ENCODE results near the gene RPL10. TPM values are rescaled to one million over a fixed set of nuclear protein-coding genes. Genes with fewer than 3 reads are reported as not detected.

The RPL10 gene
- total and polyA plus RNA-seq, 7 experiments from 2014 or later = 2,926 to 7,439 (median 5,067) TPM

DNA sequence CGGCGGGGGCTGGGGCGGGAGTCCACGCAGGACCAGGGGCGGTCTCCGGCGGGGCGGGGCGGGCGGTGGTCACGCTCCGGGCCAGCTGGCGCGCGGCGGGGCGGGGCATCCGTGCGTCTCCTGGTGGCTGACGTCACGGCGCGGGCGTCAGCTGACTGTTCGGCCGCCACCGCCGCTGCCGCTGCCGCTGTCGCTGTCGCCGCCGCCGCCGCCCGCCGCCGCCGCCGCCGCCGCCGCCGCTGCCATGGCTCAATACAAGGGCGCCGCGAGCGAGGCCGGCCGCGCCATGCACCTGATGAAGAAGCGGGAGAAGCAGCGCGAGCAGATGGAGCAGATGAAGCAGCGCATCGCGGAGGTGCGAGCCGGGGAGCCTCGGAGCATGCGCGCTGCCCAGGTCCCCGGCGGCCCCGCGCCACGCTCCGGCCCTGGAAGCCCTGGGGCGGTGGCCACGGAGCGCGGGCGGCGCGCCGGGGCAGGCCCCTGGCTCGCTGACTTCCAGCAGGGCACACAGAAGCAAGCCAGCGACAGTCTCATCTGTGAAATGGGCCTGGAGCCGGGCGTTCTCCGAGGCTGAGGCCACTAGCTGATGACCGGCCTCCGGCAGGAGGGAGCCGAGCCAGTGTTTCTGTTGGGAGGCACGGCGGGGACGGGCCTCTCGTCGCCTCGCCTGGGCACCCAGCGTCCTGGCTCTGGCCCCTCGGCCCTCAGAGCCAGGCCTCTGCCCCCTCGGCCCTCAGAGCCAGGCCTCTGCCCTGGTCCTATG lies 46.0 kb downstream of the RPL10 start, which contains the start of gene FAM50A:
Gene FAM50A (plus strand): TSS at position 150 of the 763 bp plus-strand sequence. CDS start 95 bp downstream, at position 245.
- POLR2A ChIA-PET = interaction anchor here (0.5 to 4.1 kb wide), 8 partner anchors 15 to 47 kb away, joined by 3 to 11 read pairs (median 4); partner anchors contain the start of genes ATP6AP1, RPL10, SLC10A3 and UBL4A
- no peaks in the 10 kb centered on the region for H3K27me3 Mint-ChIP-seq

DNA sequence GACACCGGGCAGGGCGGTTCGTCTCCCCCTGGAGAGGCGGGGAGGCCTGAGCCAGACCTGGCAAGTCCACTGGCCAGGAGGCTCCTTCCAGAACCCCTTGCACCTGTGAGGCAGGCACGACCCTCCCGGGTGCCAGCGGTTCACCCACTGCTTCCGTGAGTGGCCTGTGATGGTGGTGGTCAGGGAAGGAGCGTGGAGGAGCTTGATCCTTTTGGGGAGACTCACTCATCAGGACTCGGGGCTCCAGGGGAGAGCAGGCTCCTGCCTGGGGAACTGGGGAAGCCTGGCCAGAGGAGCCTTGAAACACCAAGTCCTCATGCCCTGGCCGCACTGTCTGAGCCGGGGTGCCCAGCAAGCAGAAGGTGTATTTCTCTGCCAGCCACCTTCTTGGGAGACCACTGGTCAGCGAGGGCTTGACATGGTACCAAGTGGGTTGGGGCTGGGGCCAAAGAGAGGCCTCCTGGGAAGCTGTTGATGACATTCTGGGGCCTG lies 46.6 kb downstream of the RPL10 start:
- CTCF ChIA-PET = no interaction called here
- peaks cover 0 to 3% (median 0%) of the 10 kb centered on the region in 11 donors for H3K9me3 Mint-ChIP-seq
- no peaks in the 10 kb centered on the region for H3K27me3 ChIP-seq (ENCODE audit: control insufficient read depth in 2 of 2, insufficient read depth in 2 of 2, low read length in 2 of 2)
- no peaks in the 10 kb centered on the region for H3K27me3 Mint-ChIP-seq
- DNase-seq = no peak
- H3K27ac ChIP-seq (ENCODE audit: low read depth, low read length) = peak overlapping the region; percentile 74
- ATAC-seq = no peak
- H3K4me3 Mint-ChIP-seq = peak overlapping the region in 6 of 10 donors; percentile 4 to 84 (median 48)
- peak overlapping the region in 3 of 9 donors; percentile 31 to 48 (median 38) for H3K27ac Mint-ChIP-seq
- peak overlapping the region; percentile 55 for H3K4me3 ChIP-seq (ENCODE audit: low read length)
- peaks cover 0 to 29% (median 10%) of the 10 kb centered on the region in 7 donors for H3K4me1 Mint-ChIP-seq
- intact Hi-C loops (cut with micrococcal nuclease) = loop anchor here (1.0 to 5.0 kb wide), 2 partner anchors 12 to 32 kb away; partner anchors contain the start of gene LAGE3 (in 1 of the 2)
- H3K36me3 Mint-ChIP-seq = peaks cover 0 to 6% (median 0%) of the 10 kb centered on the region in 5 donors
- peaks cover 0 to 40% (median 0%) of the 10 kb centered on the region in 3 experiments for H3K36me3 ChIP-seq (ENCODE audit: control insufficient read depth in 2 of 3, insufficient read depth in 3 of 3, low read length in 3 of 3)
- no peaks in the 10 kb centered on the region for H3K9me3 ChIP-seq (ENCODE audit: control insufficient read depth in 2 of 3, low read length in 3 of 3)
- H3K4me1 ChIP-seq (ENCODE audit: control insufficient read depth in 2 of 2, insufficient read depth in 2 of 2, low read length in 2 of 2) = peaks cover 6 to 14% of the 10 kb centered on the region in 2 donors
- POLR2A ChIA-PET = interaction anchor here (0.7 to 4.1 kb wide), 7 partner anchors 10 to 518 kb away, joined by 3 to 11 read pairs (median 3); partner anchors contain the start of genes RPL10, SLC10A3 and UBL4A

More for the DNA sequence above, 46.0 kb downstream of the RPL10 start, which contains the start of gene FAM50A:
- intact Hi-C loops (cut with micrococcal nuclease) = loop anchor here (1.0 to 5.0 kb wide), 3 partner anchors 13 to 33 kb away; partner anchors contain the start of gene LAGE3 (in 1 of the 2)
- H3K9me3 ChIP-seq (ENCODE audit: control insufficient read depth in 2 of 3, low read length in 3 of 3) = no peaks in the 10 kb centered on the region
- Mint-ChIP-seq H3K4me3 (peak within 1 kb of the TSS; percentile 53 to 84 (median 78)), H3K9me3 (peaks cover 0 to 3% (median 0%) of the 10 kb centered on the region in 11 donors), H3K36me3 (peaks cover 0 to 6% (median 0%) of the 10 kb centered on the region in 5 donors), H3K27ac (peak within 1 kb of the TSS in 6 of 9 donors; percentile 71 to 88 (median 78)), H3K4me1 (peaks cover 0 to 29% (median 10%) of the 10 kb centered on the region in 7 donors)
- DNase-seq = peak; percentile 38 to 81 (median 53)
- H3K4me1 ChIP-seq (ENCODE audit: control insufficient read depth in 2 of 2, insufficient read depth in 2 of 2, low read length in 2 of 2) = peaks cover 6 to 14% of the 10 kb centered on the region in 2 donors
- no peaks in the 10 kb centered on the region for H3K27me3 ChIP-seq (ENCODE audit: control insufficient read depth in 2 of 2, insufficient read depth in 2 of 2, low read length in 2 of 2)
- CTCF ChIA-PET = no interaction called here
- H3K27ac ChIP-seq (ENCODE audit: low read depth, low read length) = peak within 1 kb of the TSS; percentile 74
- peak; percentile 91 for ATAC-seq
- H3K4me3 ChIP-seq (ENCODE audit: low read length) = peak within 1 kb of the TSS; percentile 55
- H3K36me3 ChIP-seq (ENCODE audit: control insufficient read depth in 2 of 3, insufficient read depth in 3 of 3, low read length in 3 of 3) = peaks cover 0 to 34% (median 0%) of the 10 kb centered on the region in 3 experiments

DNA sequence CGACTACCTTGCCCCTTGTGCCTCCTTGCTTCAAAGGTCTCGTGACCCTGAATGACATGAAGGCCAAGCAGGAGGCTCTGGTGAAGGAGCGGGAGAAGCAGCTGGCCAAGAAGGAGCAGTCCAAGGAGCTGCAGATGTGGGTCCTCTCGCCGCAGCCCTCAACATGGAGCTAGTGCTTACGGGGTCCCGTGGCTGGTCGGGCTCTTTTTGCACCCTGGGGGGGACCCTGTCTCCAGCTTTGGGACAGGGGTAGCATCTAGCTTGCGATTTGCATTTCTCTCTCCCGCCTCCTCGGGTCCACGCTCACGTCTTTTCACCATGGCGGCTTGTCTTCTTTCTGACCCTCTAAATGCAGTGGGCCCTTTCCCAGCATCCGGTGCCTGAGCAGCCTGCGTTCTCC lies 47.6 kb downstream of the RPL10 start:
- DNase-seq (no peak), ATAC-seq (no peak)
- H3K4me1 Mint-ChIP-seq = peaks cover 0 to 22% (median 10%) of the 10 kb centered on the region in 7 donors
- peaks cover 0 to 45% (median 0%) of the 10 kb centered on the region in 3 experiments for H3K36me3 ChIP-seq (ENCODE audit: control insufficient read depth in 2 of 3, insufficient read depth in 3 of 3, low read length in 3 of 3)
- peaks cover 0 to 6% (median 0%) of the 10 kb centered on the region in 5 donors for H3K36me3 Mint-ChIP-seq
- H3K27ac ChIP-seq (ENCODE audit: low read depth, low read length) = no peak overlapping the region
- ChIA-PET POLR2A (interaction anchor here (1.2 to 4.1 kb wide), 5 partner anchors 11 to 48 kb away, joined by 3 to 11 read pairs (median 7); partner anchors contain the start of genes RPL10, SLC10A3 and UBL4A), CTCF (no interaction called here)
- no peak overlapping the region for H3K4me3 ChIP-seq (ENCODE audit: low read length)
- peaks cover 0 to 4% (median 0%) of the 10 kb centered on the region in 11 donors for H3K9me3 Mint-ChIP-seq
- peak overlapping the region in 2 of 9 donors; percentile 19 to 55 for H3K27ac Mint-ChIP-seq
- no peaks in the 10 kb centered on the region for H3K9me3 ChIP-seq (ENCODE audit: control insufficient read depth in 2 of 3, low read length in 3 of 3)
- intact Hi-C loops (cut with micrococcal nuclease) = no loop called here
- H3K4me3 Mint-ChIP-seq = peak overlapping the region in 3 of 10 donors; percentile 19 to 84 (median 57)
- H3K27me3 Mint-ChIP-seq = no peaks in the 10 kb centered on the region
- H3K27me3 ChIP-seq (ENCODE audit: control insufficient read depth in 2 of 2, insufficient read depth in 2 of 2, low read length in 2 of 2) = no peaks in the 10 kb centered on the region
- H3K4me1 ChIP-seq (ENCODE audit: control insufficient read depth in 2 of 2, insufficient read depth in 2 of 2, low read length in 2 of 2) = peaks cover 6 to 14% of the 10 kb centered on the region in 2 donors

DNA sequence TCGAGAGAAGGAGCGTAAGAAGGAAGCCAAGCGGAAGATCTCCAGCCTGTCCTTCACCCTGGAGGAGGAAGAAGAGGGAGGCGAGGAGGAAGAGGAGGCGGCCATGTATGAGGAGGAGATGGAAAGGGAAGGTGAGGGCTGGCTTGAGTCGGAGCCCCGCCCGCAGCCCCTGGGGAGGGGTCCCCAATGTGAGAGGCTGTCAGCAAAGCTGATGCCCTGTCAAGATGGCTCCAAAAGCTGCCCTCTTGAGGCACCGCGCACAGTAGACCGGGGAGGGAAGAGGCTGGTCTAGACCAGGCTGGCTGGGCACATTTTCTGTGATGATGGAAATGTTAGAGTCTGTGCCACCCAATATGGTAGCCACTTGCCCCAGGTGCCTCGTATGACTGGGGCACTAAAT lies 48.3 kb downstream of the RPL10 start:
- no peak overlapping the region for H3K27ac ChIP-seq (ENCODE audit: low read depth, low read length)
- Mint-ChIP-seq H3K36me3 (peaks cover 0 to 6% (median 0%) of the 10 kb centered on the region in 5 donors), H3K4me3 (no peak overlapping the region), H3K27me3 (no peaks in the 10 kb centered on the region), H3K4me1 (peaks cover 0 to 17% (median 10%) of the 10 kb centered on the region in 7 donors), H3K27ac (peak overlapping the region in 1 of 9 donors; percentile 55), H3K9me3 (peaks cover 0 to 4% (median 0%) of the 10 kb centered on the region in 11 donors)
- H3K36me3 ChIP-seq (ENCODE audit: control insufficient read depth in 2 of 3, insufficient read depth in 3 of 3, low read length in 3 of 3) = peaks cover 0 to 48% (median 0%) of the 10 kb centered on the region in 3 experiments
- CTCF ChIA-PET = no interaction called here
- H3K27me3 ChIP-seq (ENCODE audit: control insufficient read depth in 2 of 2, insufficient read depth in 2 of 2, low read length in 2 of 2) = no peaks in the 10 kb centered on the region
- no peak for ATAC-seq
- no peak overlapping the region for H3K4me3 ChIP-seq (ENCODE audit: low read length)
- POLR2A ChIA-PET = interaction anchor here (1.7 to 4.1 kb wide), 3 partner anchors 40 to 49 kb away, joined by 7 to 11 read pairs (median 8); partner anchors contain the start of genes RPL10, SLC10A3 and UBL4A
- intact Hi-C loops (cut with micrococcal nuclease) = no loop called here
- no peak for DNase-seq
- H3K4me1 ChIP-seq (ENCODE audit: control insufficient read depth in 2 of 2, insufficient read depth in 2 of 2, low read length in 2 of 2) = peaks cover 6 to 14% of the 10 kb centered on the region in 2 donors
- H3K9me3 ChIP-seq (ENCODE audit: control insufficient read depth in 2 of 3, low read length in 3 of 3) = no peaks in the 10 kb centered on the region

DNA sequence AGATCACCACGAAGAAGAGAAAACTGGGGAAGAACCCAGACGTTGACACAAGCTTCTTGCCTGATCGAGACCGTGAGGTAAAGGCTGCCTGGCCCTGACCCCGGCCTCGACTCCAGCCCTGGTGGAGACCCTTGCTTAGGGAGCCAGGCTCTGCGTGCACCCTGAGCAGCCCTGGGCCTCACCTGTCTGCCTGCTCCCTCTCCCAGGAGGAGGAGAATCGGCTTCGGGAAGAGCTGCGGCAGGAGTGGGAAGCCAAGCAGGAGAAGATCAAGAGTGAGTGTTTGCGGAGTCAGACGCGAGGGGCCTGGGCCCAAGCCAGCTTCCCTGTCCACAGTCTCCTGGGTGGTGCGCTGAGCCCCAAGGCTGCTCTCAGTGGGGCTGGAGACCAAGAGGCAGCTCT lies 50.3 kb downstream of the RPL10 start:
- Histone ChIP-seq H3K27me3 (ENCODE audit: control insufficient read depth in 2 of 2, insufficient read depth in 2 of 2, low read length in 2 of 2) (no peaks in the 10 kb centered on the region), H3K9me3 (ENCODE audit: control insufficient read depth in 2 of 3, low read length in 3 of 3) (no peaks in the 10 kb centered on the region), H3K36me3 (ENCODE audit: control insufficient read depth in 2 of 3, insufficient read depth in 3 of 3, low read length in 3 of 3) (peaks cover 0 to 42% (median 0%) of the 10 kb centered on the region in 3 experiments), H3K27ac (ENCODE audit: low read depth, low read length) (no peak overlapping the region), H3K4me1 (ENCODE audit: control insufficient read depth in 2 of 2, insufficient read depth in 2 of 2, low read length in 2 of 2) (peaks cover 6 to 10% of the 10 kb centered on the region in 2 donors), H3K4me3 (ENCODE audit: low read length) (no peak overlapping the region)
- H3K27me3 Mint-ChIP-seq = no peaks in the 10 kb centered on the region
- ChIA-PET CTCF (no interaction called here), POLR2A (no interaction called here)
- no peak overlapping the region for H3K27ac Mint-ChIP-seq
- ATAC-seq = no peak
- no peak for DNase-seq
- intact Hi-C loops (cut with micrococcal nuclease) = no loop called here
- peaks cover 0 to 4% (median 0%) of the 10 kb centered on the region in 11 donors for H3K9me3 Mint-ChIP-seq
- no peak overlapping the region for H3K4me3 Mint-ChIP-seq
- H3K4me1 Mint-ChIP-seq = peaks cover 0 to 7% (median 5%) of the 10 kb centered on the region in 7 donors
- peaks cover 0 to 7% (median 0%) of the 10 kb centered on the region in 5 donors for H3K36me3 Mint-ChIP-seq

DNA sequence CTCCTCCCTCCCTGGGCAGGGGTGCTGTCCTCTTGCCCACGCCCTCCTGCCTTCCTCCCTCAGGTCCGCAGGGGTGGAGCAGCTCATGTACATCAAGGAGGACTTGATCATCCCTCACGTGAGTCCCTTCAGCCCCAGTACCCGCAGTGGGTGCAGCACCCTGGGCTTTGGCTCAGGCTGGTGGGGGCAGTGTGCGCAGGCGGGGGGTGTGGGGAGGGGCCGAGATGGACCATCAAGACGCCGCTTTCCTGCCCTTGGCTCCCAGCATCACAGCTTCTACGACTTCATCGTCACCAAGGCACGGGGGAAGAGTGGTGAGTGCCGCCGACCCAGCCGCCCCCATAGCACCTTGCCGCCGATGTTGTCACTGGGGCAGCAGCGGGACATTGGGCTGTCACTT lies 51.4 kb downstream of the RPL10 start:
- Mint-ChIP-seq H3K36me3 (peaks cover 0 to 11% (median 0%) of the 10 kb centered on the region in 5 donors), H3K27me3 (no peaks in the 10 kb centered on the region), H3K4me1 (peaks cover 0 to 6% (median 3%) of the 10 kb centered on the region in 7 donors), H3K4me3 (no peak overlapping the region), H3K9me3 (peaks cover 0 to 4% (median 0%) of the 10 kb centered on the region in 11 donors), H3K27ac (no peak overlapping the region)
- H3K4me3 ChIP-seq (ENCODE audit: low read length) = no peak overlapping the region
- H3K27me3 ChIP-seq (ENCODE audit: control insufficient read depth in 2 of 2, insufficient read depth in 2 of 2, low read length in 2 of 2) = no peaks in the 10 kb centered on the region
- peaks cover 6% of the 10 kb centered on the region in 2 donors for H3K4me1 ChIP-seq (ENCODE audit: control insufficient read depth in 2 of 2, insufficient read depth in 2 of 2, low read length in 2 of 2)
- no peak for ATAC-seq
- DNase-seq = no peak
- intact Hi-C loops (cut with micrococcal nuclease) = no loop called here
- POLR2A ChIA-PET = no interaction called here
- H3K9me3 ChIP-seq (ENCODE audit: control insufficient read depth in 2 of 3, low read length in 3 of 3) = no peaks in the 10 kb centered on the region
- H3K27ac ChIP-seq (ENCODE audit: low read depth, low read length) = no peak overlapping the region
- peaks cover 0 to 42% (median 0%) of the 10 kb centered on the region in 3 experiments for H3K36me3 ChIP-seq (ENCODE audit: control insufficient read depth in 2 of 3, insufficient read depth in 3 of 3, low read length in 3 of 3)
- CTCF ChIA-PET = no interaction called here
